ENCODE measurements around the gene SCNM1. TPM values are rescaled to one million over a fixed set of nuclear protein-coding genes. Genes with fewer than 3 reads are reported as not detected.
"Not testable (repeated sequence)": the region's sequence is repeated elsewhere in the genome, so short reads cannot be mapped to it uniquely, and the experiment has no call there.

Gene SCNM1
- total RNA-seq, 2 donors from 2014 or later, result 25.1 to 39.5 TPM

- DNase-seq (ENCODE audit: low spot score), result no peak
- intact Hi-C loops (cut with DNase I), result loop anchor here (2.0 kb wide), 1 partner anchor 55 kb away; the partner anchor contains the start of gene PSMD4
- Histone ChIP-seq H3K4me3 (peak overlapping the region; percentile 55 to 82), H3K4me1 (replicated peaks) (peaks cover 6% of the 10 kb centered on the region), H3K36me3 (peaks cover 0 to 4% of the 10 kb centered on the region in 2 donors), H3K27ac (peak overlapping the region; percentile 26 to 95), H3K9me3 (no peaks in the 10 kb centered on the region), H3K27me3 (replicated peaks; ENCODE audit: insufficient read depth) (no peaks in the 10 kb centered on the region)
- WGBS, result 15% methylated on average over 11 of the region's 11 CpGs
- TF ChIP-seq POLR2AphosphoS5 (IDR thresholded peaks at IDR 0.05), result no peak
- TF ChIP-seq POLR2A (IDR thresholded peaks at IDR 0.05), result no peak
- no peak for TF ChIP-seq CTCF (IDR thresholded peaks at IDR 0.05)
Measured at GRCh38 chr1:151199873-151200581, 34.1 kb downstream of the SCNM1 start.

GRCh38 chr1:151205381-151205965, 39.5 kb downstream of the SCNM1 start:
- intact Hi-C loops (cut with DNase I); DNase-seq (ENCODE audit: low spot score); H3K36me3 ChIP-seq; H3K9me3 ChIP-seq; H3K27me3 ChIP-seq (replicated peaks; ENCODE audit: insufficient read depth); H3K4me3 ChIP-seq; H3K27ac ChIP-seq; H3K4me1 ChIP-seq (replicated peaks): not testable (repeated sequence)
- 96% methylated on average over 12 of the region's 12 CpGs for WGBS

GRCh38 chr1:151210830-151211229, 44.9 kb downstream of the SCNM1 start:
- no peak for DNase-seq (ENCODE audit: low spot score)
- Histone ChIP-seq H3K9me3 (no peaks in the 10 kb centered on the region), H3K27me3 (replicated peaks; ENCODE audit: insufficient read depth) (no peaks in the 10 kb centered on the region), H3K27ac (no peak overlapping the region), H3K4me3 (no peak overlapping the region), H3K4me1 (replicated peaks) (no peaks in the 10 kb centered on the region), H3K36me3 (peaks cover 0 to 7% of the 10 kb centered on the region in 2 donors)
- intact Hi-C loops (cut with DNase I), result no loop called here
- TF ChIP-seq CTCF (IDR thresholded peaks at IDR 0.05) (no peak), POLR2AphosphoS5 (IDR thresholded peaks at IDR 0.05) (no peak), POLR2A (IDR thresholded peaks at IDR 0.05) (no peak)
- 44% methylated on average over 1 of the region's 1 CpG for WGBS

- no peak for DNase-seq (ENCODE audit: low spot score)
- no peaks in the 10 kb centered on the region for H3K27me3 ChIP-seq (replicated peaks; ENCODE audit: insufficient read depth)
- TF ChIP-seq POLR2AphosphoS5 (IDR thresholded peaks at IDR 0.05) (no peak), POLR2A (IDR thresholded peaks at IDR 0.05) (no peak), CTCF (IDR thresholded peaks at IDR 0.05) (no peak)
- WGBS, result 62% methylated on average over 15 of the region's 15 CpGs
- no peaks in the 10 kb centered on the region for H3K36me3 ChIP-seq
- H3K9me3 ChIP-seq, result no peaks in the 10 kb centered on the region
- intact Hi-C loops (cut with DNase I), result no loop called here
- no peaks in the 10 kb centered on the region for H3K4me1 ChIP-seq (replicated peaks)
- no peak overlapping the region for H3K27ac ChIP-seq
- no peak overlapping the region for H3K4me3 ChIP-seq
Measured at GRCh38 chr1:151211972-151212705, 46.2 kb downstream of the SCNM1 start.

- TF ChIP-seq CTCF (IDR thresholded peaks at IDR 0.05) (no peak), POLR2AphosphoS5 (IDR thresholded peaks at IDR 0.05) (no peak), POLR2A (IDR thresholded peaks at IDR 0.05) (no peak)
- H3K9me3 ChIP-seq, result no peaks in the 10 kb centered on the region
- H3K27me3 ChIP-seq (replicated peaks; ENCODE audit: insufficient read depth), result no peaks in the 10 kb centered on the region
- WGBS, result 27% methylated on average over 2 of the region's 2 CpGs
- no peak overlapping the region for H3K4me3 ChIP-seq
- intact Hi-C loops (cut with DNase I), result no loop called here
- DNase-seq (ENCODE audit: low spot score), result no peak
- H3K27ac ChIP-seq, result no peak overlapping the region
- H3K36me3 ChIP-seq, result no peaks in the 10 kb centered on the region
- H3K4me1 ChIP-seq (replicated peaks), result no peaks in the 10 kb centered on the region
Measured at GRCh38 chr1:151213560-151213959, 47.6 kb downstream of the SCNM1 start.

Data from prostate gland (tissue), 2 donors.